H1 (cell line): ENCODE measurements around the gene DRGX.

Source experiments
- GABPA ChIP-seq: IDR thresholded peaks from 2 replicates; pipeline ENCODE4 v1.6.1; 2011; ENCODE audit warnings: mild to moderate bottlenecking, low read length, moderate library complexity, borderline replicate concordance; ENCODE audit not compliant: insufficient read depth
- SRF ChIP-seq: IDR thresholded peaks from 2 replicates; pipeline ENCODE4 v1.6.1; 2011; ENCODE audit warnings: mild to moderate bottlenecking, low read depth, low read length, moderate library complexity

- TF ChIP-seq SRF, result no peak
- TF ChIP-seq GABPA, result no peak
These were observed 81.1 kb downstream of the DRGX start for GRCh38 chr10:49314806-49315205.
